Smooth muscle cell of the brain vasculature (primary cell): ENCODE results near the gene IFIT3.

Experiments
- DNase-seq: peaks from one replicate; pipeline ENCODE4 v3.0.0-alpha.2; 2012; ENCODE audit warnings: low read depth, low spot score

IFIT3 gene

GRCh38 chr10:89355394-89355931 lies 27.7 kb downstream of the IFIT3 start:
- DNase-seq: no peak

DNA sequence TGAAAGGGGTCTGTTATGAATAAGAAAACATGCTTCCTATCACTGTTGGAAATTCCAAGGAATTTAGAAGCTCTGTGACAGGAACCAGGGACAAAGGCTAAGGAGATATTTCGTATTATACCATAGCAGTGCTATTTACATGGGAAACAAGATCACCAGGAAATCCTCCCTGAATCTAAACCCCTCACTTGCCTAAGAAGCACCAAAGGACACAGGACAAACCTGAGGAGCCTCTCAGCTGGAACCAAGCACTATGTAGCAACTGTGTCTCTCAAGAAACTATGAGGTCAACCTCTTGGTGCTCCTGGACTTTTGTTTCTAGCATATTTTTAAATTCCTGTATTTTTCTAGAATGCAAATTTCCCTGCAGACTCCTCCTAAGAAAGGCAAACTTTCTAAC lies 29.3 kb downstream of the IFIT3 start:
- no peak for DNase-seq

- DNase-seq: no peak
Observed at GRCh38 chr10:89357975-89358374, 30.2 kb downstream of the IFIT3 start.

DNA sequence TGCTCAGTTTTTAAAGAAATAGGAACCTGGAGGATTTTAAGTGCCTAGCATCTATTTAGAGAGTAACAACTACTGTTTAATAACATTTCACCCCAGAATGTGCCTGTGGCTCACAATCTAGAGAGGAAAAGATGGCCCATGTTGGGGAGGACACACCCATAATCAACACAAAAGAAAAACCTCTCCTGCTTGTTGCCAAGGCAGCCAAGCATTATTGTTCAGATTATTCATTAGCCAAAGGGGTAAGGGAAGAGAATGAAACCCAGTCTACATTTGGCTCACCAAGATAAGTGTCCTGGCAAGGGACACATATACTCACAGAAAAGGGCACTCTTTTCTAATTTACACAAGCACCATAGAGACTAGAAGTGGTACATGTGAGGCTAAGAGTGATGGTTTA lies 32.4 kb downstream of the IFIT3 start:
- DNase-seq: no peak

DNA sequence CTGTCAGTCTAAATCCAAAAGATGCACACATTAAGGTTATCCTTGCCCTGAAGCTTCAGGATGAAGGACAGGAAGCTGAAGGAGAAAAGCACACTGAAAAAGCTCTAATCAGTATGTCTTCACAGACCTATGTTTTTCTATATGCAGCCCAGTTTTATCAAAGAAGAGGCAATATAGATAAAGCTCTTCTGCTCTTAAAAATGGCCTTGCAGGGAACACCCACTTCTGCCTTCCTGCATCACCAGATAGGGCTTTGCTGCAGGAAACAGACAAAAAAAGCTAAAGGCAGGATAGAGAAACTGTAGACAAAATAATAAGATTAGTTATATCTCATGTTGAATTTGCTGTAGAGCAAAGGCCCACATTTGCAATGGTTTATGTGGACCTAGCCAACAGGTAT lies 35.1 kb downstream of the IFIT3 start:
- no peak for DNase-seq

DNA sequence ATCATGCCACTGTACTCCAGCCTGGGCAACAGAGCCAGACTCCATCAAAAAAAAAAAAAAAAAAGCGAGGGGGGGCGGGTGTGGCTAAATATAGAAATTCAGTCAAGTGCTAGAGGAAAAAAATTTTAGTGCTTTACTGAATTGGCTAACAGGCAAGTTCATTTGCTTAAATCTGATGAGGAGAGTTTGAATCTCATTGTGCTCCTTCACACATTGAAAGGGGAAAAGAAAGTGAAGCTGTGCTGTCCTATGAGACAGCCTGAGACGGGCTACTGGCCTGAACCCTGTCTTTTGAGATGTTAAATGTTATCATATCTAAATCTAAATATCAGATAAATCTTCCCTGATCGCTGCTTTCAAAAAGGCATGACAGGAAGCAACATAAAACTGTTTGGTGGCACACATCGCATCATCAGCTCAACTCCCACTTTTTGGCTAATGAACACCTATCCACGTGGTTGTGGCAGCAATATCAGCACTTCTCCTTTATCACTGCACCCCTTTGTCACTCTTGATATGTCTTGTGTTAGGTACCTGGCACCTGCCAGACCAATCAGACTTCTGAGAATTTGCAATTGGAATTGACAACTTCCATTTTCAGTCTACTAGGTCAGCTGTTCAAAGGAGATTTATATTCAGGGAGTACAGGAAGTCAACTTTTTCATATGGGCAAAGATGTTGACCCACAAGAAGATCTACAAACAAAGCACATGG lies 36.1 kb downstream of the IFIT3 start:
- no peak for DNase-seq

- DNase-seq: no peak
Observed at GRCh38 chr10:89364531-89364930, 36.7 kb downstream of the IFIT3 start.

DNA sequence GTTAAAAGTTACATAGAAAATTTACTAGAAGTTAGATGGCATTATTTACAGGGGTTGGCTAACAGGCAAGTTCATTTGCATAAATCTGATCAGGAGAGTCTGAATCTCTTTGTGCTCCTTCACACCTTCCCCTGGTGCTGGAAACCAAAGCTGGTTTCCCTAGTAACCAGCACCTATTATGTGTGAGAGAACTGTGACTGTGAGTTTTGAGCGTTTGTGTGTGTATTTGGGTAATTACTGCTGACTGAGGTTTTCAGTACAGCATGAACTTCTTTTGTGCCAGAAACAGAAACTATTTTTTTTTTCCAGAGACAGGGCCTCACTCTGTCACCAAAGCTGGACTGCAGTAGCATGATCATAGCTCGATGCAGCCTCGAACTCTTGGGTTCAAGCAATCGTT lies 39.7 kb downstream of the IFIT3 start:
- DNase-seq: no peak

DNA sequence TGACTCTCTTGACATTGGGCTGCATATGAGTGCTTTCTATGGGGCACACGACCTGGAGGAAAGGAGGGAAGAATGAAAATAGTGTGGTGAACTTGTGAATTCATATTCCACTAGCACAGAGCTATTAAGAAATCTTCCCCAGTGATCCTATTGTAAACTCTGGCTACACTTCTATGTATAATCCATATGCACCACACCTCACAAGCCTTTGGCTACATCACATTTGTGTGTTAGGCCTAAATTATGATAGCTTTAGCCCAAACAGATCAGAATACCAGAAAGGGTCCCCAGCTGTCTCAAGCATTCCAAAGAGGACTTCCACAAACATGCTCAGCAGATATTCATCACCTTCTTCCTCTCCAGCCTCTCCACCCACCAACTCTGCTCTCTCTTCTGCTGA lies 40.3 kb downstream of the IFIT3 start:
- DNase-seq: no peak

DNA sequence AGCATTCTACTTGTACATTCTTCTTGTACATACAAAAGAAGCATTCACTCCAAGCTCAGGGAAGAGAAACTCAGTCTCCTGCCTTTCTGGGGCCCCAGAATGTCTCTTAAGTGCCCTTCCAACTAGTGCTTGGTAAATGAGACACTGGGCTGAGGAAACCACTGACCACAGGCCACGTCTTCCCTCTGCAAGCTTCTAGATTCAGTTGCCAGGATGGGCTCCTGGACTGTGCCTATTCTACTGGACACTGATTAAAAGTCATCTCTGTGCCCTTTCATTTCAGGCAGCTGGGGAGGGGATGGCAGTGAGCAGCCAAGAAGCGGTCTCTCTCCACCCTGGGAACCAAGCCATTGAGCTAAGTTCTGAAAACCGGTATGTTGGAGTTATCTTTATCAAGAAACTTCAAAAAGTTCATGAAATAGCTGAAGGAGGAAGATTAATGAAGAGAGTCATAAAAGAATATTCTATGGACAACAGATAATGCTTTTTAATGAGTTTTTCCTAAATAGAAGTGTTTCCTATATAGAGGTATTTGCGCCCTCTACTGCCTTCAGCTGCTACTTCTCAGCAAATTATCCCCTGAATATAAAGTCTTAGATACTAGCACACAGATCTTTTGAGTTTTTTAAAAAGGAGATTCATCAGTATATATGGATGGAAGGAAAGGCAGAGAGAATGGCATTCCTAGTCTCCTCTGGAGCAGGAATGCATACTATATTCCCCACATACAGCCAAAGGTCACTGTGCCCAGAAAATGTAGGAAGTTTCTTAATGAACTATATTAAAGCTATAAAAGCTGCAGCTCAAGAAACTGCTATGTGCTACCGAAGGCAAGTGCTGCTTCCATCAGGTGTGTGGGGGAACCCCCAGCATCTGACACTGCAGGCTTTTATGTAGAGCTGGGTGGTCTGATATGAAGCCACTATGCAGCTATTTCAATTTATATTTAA lies 41.6 kb downstream of the IFIT3 start:
- no peak for DNase-seq

- DNase-seq: no peak
Observed at GRCh38 chr10:89371079-89371478, 43.3 kb downstream of the IFIT3 start.

GRCh38 chr10:89371987-89372386 lies 44.2 kb downstream of the IFIT3 start:
- DNase-seq: no peak

DNA sequence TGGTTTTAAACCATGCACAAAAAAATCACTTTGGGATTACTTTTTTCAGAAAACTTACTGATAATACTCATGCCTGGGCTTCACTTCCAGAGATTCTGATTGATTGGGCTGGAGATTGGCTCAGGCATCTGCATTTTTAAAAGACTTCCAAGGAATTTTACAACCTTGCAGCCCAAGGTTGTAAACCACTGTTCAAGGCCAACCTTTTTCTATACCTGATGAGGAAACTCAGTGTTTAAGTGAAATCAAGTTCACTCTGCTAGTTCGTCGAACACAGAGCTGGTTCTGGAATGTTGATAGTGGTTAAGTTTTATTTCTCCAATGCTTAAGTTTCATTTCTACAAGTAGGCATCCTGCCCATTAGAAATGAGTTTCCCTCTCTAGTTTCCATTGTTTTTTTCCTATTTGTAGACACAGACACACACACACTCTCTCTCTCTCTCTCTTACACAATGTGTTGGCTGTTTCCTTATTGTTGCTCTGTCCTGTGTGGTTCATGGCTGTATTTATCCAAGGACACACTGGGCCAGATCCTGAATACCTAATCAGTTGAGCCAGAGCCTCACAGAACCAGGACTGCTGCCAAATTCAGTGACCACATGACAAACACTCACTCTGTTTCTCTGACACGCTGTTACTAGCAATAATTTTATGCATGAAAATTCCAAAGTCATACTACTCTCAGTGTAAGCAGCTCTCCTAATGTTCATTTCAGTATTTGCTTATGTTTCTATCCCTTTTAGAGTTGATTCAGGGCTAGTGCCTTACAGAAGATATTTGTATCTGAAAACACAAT lies 46.3 kb downstream of the IFIT3 start:
- DNase-seq: no peak

DNA sequence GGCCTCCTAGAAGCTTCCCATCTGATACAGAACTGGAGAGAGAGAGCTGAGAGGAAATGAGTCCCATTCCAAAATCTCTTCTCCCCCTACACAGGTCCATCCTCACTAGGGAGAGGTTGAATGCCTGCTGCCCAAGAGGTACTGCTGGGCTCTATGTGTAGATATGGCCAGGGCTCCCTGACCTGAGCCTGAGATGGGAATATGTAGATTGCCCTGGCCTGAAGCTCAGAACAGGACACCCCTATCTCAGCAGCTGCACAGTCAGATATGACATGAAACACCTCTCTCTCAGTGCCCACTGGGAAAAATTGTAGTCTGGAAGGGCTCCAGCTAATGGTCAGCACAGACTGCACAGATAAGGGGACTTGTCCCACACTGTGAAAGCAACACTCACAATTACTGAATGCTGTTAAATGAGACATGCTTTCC lies 46.9 kb downstream of the IFIT3 start:
- no peak for DNase-seq

DNA sequence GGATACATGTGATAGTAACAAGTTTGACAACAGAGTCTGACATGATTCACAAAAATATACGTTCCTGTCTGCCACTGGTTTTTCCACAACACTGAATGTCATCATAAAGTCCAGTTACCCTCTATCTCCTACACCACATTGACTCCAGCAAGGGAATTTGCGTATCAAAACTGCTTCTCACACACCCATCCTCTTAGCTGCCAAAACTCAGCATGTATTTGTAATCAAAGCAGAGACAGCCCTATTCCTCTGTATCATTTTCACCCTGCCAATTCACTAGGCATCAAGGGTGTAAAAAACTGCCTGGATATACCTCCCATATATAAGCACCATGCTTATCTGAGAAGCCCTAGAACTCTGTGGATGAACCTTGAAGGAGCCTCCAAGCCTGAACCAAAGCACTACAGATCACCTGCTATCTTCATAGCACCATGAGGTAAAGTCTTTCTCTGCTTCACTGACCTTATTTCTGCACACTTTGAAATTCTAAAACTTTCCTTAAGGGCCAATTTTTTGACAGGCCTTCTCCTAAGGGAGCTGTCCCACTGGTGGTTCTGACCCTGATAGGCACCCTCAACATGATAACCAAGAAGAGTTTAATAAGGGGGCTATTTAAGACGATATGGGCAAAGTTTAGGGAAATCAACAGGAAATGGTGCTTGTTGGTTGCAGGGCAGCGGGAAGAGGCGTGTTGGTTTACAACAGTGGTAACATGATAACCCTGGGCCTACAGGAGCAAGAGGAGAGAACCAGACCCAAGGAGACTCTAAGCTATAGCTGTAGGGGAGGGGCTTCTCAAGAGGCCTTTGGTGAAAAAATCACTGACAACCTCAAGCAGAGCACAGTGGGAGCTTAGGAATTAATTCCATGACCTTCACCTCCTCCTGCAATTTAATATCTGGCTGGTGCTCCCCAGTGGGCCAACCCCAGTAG lies 50.2 kb downstream of the IFIT3 start, which contains the start of gene IFIT1B:
TSS of gene IFIT1B (plus strand) at position 352 of the 933 bp plus-strand sequence. CDS start at position 432, 80 bp downstream.
- DNase-seq: no peak

- DNase-seq: no peak
Observed at GRCh38 chr10:89379103-89379502, 51.3 kb downstream of the IFIT3 start.

- no peak for DNase-seq
Observed at GRCh38 chr10:89382757-89383156, 55.0 kb downstream of the IFIT3 start.

DNA sequence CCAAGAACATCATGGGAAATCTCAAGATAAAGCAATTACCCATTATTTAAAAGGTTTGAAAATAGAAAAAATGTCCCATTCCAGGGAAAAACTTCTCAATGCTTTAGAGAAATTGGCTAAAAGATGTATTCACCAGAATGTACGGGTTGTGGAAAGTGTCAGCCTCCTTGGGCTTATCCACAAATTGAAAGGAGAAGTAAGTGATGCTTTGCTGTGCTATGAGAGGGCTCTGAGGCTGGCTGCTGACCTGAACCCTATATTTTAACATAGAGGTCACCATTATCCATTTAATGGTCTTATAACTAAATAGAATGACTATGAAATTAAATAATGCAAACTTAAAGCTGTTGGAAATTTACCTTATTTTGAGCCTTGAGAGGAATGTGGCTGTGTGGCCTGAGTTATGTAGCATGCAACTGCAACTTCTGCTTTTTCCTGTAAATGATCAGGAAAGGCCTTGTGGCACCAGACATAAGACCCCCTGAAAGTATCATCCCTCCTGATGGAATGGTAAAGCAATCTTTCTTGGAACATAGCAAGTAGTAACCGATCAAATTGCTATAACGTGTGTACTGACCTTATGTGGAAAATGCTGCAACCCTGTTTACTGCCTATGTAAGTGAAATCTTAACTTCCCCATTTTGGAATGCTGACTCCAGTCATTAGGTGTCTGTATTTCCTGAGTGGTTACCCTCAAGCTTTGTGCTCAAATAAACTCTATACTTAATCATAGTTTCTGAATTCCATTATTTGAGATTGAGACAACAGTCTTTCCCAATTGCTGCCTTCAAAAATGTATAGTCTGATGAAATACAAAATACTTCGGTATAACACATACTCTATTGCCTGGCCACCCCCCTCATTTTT lies 56.9 kb downstream of the IFIT3 start:
- no peak for DNase-seq

DNA sequence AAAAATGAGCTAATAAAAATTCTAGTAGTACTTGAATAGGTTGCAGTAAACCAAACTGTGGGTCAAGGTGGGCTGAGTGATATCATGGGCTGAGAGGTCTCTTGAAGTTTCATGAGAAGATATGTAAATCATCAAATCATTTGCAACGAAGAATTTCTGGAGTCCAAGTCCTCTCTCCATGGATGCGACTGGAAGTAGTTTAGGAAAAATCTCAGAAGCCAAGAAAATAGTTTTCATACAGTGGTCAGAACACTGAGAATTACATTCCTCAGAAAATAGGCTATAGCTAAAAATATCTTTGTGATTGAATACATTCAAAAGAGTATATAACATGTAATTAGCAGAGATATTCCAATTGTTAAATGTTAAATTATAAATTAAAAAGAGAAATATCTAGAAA lies 61.0 kb downstream of the IFIT3 start:
- DNase-seq: no peak

- no peak for DNase-seq
Observed at GRCh38 chr10:89389254-89389653, 61.5 kb downstream of the IFIT3 start.
